ENCODE data around the gene RBM47. TPM values are rescaled to one million over a fixed set of nuclear protein-coding genes. Genes with fewer than 3 reads are reported as not detected.

Gene RBM47
- total RNA-seq, 1 donor from 2014 or later: 3.9 TPM

GRCh38 chr4:40592034-40592433 is 37.6 kb downstream of the RBM47 start:
- intact Hi-C loops (cut with micrococcal nuclease): no loop called here

GRCh38 chr4:40587826-40588225 is 41.8 kb downstream of the RBM47 start:
- intact Hi-C loops (cut with micrococcal nuclease): no loop called here

- intact Hi-C loops (cut with micrococcal nuclease): no loop called here
These were observed 42.3 kb downstream of the RBM47 start for GRCh38 chr4:40587351-40587750.

- intact Hi-C loops (cut with micrococcal nuclease): no loop called here
These were observed 42.9 kb downstream of the RBM47 start for GRCh38 chr4:40586729-40587128.

GRCh38 chr4:40586034-40586433 is 43.6 kb downstream of the RBM47 start:
- intact Hi-C loops (cut with micrococcal nuclease): no loop called here

GRCh38 chr4:40585201-40585799 is 44.4 kb downstream of the RBM47 start:
- intact Hi-C loops (cut with micrococcal nuclease): no loop called here

GRCh38 chr4:40584517-40585141 is 45.0 kb downstream of the RBM47 start:
- intact Hi-C loops (cut with micrococcal nuclease): loop anchor here (5.0 kb wide), 1 partner anchor 43 kb away; the partner anchor contains the start of gene RBM47

- intact Hi-C loops (cut with micrococcal nuclease): loop anchor here (5.0 kb wide), 1 partner anchor 43 kb away; the partner anchor contains the start of gene RBM47
These were observed 45.7 kb downstream of the RBM47 start for GRCh38 chr4:40583850-40584439.

- intact Hi-C loops (cut with micrococcal nuclease): loop anchor here (5.0 kb wide), 1 partner anchor 45 kb away; the partner anchor contains the start of gene RBM47
These were observed 47.3 kb downstream of the RBM47 start for GRCh38 chr4:40582413-40582812.

GRCh38 chr4:40581254-40582140 is 48.2 kb downstream of the RBM47 start:
- intact Hi-C loops (cut with micrococcal nuclease): loop anchor here (5.0 kb wide), 1 partner anchor 46 kb away; the partner anchor contains the start of gene RBM47

- intact Hi-C loops (cut with micrococcal nuclease): loop anchor here (5.0 kb wide), 1 partner anchor 47 kb away; the partner anchor contains the start of gene RBM47
These were observed 49.7 kb downstream of the RBM47 start for GRCh38 chr4:40579983-40580382.

GRCh38 chr4:40577588-40578253 is 51.9 kb downstream of the RBM47 start:
- intact Hi-C loops (cut with micrococcal nuclease): no loop called here

- intact Hi-C loops (cut with micrococcal nuclease): no loop called here
These were observed 52.8 kb downstream of the RBM47 start for GRCh38 chr4:40576651-40577480.

- intact Hi-C loops (cut with micrococcal nuclease): no loop called here
These were observed 53.8 kb downstream of the RBM47 start for GRCh38 chr4:40575846-40576245.

GRCh38 chr4:40573593-40574311 is 55.9 kb downstream of the RBM47 start:
- intact Hi-C loops (cut with micrococcal nuclease): no loop called here

GRCh38 chr4:40572692-40573310 is 56.9 kb downstream of the RBM47 start:
- intact Hi-C loops (cut with micrococcal nuclease): no loop called here

GRCh38 chr4:40571208-40571607 is 58.5 kb downstream of the RBM47 start:
- intact Hi-C loops (cut with micrococcal nuclease): no loop called here

GRCh38 chr4:40570348-40571077 is 59.2 kb downstream of the RBM47 start:
- intact Hi-C loops (cut with micrococcal nuclease): no loop called here

Measured in T-helper 2 cell treated with Interferon-gamma antibody and Interleukin-4, amounts not matched to agents 100 ng/mL and 5 ng/mL, for 36 hours (primary cell).